Ammon's horn (tissue), 1 donor: ENCODE results near the gene RXRB.

Experiments used
- DNase-seq: peaks from one replicate; pipeline ENCODE4 v3.0.0-alpha.2; 2016; ENCODE audit warnings: low spot score

Gene RXRB

DNA sequence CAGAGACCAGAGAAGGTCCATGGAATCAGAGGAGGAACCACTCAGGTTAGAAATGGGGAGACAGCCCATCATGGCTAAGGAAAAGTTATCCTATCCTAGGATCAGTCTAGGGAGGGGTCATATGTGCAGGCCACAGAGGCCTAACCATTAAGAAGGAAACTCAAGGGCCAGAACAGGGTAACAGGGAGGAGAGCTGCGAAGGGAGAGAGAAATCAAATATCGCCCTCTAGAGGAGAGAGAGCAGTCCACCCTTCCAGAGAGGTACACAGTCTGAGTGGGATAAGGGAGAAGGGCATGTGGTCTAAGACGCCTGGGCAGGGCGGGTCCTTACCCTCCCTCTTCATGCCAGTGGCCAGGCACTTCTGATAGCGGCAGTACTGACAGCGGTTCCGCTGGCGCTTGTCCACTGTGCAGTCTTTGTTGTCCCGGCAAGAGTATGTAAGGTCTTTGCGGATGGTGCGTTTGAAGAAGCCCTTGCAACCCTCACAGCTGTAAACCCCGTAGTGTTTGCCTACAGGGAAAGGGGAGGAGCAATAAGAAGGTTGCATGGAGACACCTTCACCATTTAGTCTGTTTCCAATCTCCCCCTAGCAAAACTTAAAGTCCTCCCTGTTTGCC, 2.9 kb downstream of the RXRB start:
- DNase-seq, result peak; percentile 79

DNA sequence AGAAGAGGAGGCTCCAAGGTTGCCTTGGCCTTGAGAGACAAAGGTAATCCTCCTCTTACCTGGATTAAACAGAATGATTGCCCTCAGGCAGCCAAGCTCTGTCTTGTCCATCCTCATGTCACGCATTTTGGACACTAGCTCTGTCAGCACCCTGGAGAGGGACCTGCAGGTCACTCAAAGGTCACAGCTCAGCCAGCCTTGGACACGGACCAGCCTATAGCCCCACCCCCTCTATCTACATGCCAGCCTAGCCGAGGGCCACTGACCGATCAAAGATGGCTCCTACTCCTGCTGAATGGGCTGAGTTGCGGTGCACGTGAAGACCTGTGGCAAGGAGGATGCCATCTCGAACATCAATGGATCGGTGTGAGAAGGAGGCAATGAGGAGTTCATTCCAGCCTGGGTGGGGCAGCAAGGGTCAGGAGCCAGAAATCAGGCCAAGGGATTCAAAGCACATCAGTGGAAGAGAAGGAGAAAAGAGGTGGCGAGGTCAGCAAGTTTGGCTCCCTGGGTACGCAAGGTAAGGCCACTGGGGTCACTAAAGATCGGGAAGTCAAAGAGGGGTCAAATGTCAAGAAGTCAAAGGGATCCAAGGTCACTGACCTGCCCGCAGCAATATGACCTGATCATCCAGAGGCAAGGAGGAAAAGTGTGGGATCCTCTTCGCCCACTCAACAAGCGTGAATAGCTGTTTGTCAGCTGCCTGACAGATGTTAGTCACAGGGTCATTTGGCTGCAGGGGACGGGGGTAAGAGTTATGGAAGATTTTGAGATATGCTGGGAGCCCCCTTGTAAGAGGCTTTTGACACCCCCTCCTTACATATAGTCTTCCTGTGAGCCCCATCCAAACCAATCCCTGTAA, 4.9 kb downstream of the RXRB start:
- DNase-seq, result no peak

DNA sequence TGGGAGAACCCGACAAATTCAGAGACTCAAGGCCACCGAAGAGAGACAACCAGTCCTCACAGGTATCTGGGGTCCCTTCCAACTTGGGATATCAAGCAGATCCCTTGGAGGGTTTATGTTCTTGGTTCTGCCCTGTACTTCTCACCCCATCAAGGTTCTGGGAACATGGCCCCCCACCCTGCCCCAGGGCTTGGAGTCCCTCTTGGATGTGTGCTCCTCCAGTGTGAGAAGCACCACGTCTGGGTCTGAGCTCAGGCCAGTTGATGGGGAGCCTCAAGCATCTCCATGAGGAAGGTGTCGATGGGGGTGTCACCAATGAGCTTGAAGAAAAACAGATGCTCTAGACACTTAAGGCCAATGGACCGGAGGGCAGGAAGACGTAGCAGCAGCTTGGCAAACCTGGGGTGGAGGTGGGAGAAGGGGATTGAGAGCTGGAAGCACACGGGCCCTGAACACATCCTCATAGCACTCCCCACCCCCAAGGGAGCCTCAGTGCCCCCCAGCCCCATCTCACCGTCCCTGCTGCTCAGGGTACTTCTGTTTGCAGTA, 6.0 kb downstream of the RXRB start:
- no peak for DNase-seq

DNA sequence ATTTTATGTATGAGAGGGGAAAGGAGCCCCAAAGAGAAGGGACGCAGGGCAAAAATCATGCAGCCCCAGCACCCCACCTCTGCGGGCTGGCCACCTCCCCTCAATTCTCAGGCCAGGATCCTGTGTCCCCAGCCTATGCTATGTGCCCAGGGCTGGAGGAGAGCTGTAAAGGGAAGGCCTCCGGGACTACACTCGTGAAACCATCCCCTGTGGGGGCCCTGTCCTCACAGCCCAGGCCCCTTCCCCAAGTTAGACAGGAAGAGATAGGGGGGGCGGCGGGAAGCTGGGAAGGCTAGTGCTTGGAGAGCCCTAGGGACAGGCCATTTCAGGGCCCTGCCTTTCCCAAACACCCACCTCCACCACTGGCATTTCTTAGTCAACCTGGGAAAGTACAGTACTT, 6.8 kb downstream of the RXRB start:
- DNase-seq, result no peak

DNA sequence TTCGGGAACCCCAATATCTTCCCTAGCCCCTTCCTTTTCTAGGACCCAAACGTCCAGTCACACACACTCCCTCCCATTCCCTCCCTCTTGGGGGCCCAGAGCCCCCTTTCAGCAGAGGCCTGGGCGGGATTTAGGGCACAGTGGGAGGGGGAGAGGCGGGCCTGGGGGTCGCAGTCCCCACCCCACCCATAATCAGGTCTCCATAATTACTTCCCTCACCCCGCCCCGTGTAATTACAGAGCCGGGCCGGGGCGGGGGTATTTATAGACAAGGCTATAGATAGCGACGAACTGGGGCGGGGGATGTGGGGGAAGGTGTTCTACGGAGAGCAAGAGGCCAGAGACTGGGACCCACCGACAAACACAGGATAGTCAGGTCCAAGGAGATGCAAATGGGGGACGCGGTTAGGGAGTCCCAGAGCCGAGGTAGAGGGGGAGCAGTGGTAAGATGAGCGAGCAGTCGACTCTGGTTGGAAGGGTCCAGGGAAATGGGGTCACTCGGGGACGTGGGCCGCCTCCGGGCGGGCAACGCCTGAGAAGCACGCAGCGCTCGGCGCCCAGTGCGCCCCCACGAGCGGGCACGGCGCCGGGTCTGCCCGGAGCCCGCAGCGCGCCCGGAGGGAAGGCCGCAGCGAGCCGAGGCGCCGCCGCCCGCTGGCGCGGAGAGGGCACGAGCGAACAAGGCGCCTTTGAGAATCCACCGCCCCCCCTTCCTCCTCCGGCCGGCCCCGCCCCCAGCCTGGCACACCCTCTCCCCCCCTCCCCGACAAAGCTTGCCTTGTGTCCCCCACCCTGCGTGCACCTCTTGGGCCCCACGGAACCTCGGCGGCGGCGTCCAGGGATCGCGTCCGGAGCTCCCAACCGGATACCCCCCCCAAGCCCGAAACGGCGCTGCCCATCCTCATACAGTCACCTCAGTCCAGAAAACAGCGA, 7.5 kb downstream of the RXRB start:
- peak; percentile 83 for DNase-seq

DNA sequence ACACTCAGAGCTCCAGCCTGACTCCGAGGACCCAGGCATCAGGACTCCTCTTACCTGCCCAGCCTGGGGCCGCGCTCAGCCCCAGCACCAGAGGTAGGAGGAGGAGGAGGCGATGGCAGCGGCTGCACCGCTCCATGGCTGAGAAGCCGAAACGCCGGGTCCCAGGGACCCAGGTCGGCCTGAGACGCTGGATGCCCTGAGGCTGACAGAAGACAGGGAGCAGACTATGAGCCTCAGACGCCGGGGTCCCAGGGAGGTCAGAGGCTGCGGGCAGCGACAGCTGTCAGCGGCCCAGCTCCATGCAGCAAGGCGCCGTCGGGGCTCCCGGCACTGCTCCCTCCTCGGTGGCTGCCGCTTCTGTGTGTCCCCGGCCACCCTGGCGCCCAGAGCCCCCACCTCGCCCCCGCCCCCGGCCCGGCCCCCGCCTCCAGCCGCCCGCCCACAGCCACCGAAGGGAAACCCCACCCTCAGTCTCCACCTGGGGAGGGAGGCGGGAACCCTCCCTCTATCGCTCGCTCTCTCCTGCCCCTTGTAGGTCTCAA, 8.3 kb downstream of the RXRB start, which contains the start of gene COL11A2:
Gene COL11A2, minus strand, starts transcription at position 363 of the 542 bp plus-strand sequence. Its CDS starts 227 bp downstream, at position 136.
- no peak for DNase-seq

DNA sequence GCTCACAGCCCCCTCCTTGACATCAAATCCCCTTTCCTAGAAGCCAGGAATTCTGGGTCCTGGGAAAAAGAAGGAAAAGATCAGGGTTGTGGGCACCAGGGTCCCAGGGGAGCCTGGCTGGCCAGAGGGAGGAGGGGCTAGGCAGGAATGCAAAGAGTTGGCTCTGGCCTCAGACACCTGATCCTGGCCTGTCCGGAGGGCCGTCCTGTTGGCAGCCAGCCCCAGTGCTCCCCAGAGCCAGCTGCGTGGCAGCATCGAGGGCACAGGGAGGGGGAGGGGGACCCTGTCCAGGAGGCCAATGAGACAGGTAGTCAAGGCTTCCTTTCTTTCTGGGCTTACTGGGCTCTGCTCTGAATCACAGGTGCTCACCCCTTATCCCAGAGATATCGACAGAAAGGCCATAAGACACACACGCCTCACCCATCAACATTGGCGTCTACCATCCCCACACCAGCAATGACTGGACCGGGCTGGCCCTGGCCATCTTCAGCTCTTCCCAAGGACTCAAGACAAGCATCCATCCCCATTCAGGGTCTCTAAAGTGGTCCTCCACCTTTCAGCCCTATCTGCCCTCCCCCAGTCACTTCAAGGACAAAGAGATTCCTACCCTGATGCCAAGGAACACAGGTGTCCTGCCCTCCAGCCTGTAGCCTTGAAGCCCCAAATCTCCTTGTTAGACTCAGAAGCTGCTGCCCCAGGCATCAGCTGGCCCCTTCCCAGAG, 8.9 kb downstream of the RXRB start:
- DNase-seq, result no peak

DNA sequence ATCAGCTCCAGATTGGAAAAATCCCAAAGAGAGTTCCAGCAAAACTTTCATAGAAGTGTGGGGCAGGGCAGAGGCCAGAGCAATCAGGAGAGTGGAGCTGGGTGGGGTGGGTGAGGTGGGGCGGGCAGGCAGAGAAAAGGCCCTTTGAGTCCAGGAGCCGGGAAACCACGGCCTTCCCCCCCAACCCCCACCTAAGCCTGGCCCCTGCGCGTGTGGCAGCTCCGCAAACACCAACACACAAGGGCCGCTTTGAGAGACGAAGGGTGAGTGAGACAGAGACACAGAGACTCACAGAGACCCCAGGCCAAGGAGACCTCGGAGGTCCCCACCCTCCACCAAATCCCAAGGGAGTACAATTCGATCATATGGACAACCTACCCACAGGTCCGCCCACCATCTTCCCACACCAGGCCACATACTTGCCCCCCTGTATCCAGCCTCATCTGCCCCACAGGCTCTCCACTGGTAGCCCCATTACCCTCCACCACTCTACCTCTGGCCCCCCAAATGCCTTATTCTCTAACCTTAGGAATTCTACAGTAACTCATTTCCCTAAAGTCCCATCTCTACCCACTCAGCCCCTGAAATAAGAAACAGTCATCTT, 9.9 kb downstream of the RXRB start:
- DNase-seq, result no peak

DNA sequence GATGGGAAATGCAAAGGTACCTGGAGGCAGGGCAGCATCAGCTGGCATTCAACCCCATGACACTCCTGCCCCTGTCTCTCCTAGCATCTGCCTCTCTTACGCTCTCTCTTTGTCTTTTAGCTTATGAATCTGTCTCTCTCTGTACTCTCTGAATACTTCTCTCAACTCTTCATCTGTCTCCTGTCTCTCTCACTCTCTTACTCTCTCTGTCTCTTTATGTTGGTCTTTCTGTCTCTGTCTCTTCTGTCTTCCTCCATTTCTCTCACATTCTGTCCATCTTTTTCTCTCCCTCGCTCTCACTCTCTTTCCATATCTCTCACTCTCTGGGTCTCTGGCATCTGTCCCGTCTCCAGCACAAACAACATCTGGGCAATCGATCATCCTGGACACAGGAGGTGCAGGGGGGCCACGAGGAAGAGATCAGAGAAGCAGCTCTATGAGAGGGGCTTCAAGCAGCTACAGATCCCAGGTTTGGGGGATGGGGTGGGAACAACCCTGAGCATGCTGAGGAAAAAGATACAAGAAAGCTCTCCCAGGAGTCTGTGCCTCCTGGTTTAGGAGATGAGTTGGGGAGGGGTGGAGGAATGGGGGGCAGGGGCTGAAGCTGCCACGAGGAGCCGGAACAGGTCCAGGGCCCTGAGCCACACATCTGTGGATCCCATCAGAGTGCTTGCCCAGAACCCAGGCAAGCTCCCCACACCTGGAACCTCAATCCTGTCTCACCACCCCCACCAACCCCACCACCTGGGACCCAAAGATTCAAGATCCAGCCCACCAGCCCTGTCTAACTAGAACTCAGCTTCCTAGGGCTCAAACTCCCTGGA, 10.6 kb downstream of the RXRB start:
- no peak for DNase-seq

DNA sequence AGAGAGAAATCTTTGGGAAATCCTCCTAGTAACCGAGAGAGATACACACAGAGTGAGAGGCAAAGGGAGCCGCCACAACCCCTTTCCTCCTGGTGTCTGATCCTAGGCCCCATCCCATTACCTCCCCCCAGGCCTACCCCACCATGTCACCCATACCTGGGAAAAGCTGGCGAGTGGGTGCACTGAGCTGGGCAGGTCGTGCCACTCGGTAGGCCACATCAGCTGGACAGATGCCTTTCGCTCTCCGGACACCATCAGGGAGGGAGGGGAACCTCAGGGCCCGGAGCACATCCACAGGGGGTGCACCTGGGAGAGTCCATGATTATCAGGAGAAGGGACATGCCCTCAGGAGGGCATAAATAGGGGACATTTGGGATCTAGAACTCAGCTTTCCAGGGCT, 11.3 kb downstream of the RXRB start:
- DNase-seq, result no peak

DNA sequence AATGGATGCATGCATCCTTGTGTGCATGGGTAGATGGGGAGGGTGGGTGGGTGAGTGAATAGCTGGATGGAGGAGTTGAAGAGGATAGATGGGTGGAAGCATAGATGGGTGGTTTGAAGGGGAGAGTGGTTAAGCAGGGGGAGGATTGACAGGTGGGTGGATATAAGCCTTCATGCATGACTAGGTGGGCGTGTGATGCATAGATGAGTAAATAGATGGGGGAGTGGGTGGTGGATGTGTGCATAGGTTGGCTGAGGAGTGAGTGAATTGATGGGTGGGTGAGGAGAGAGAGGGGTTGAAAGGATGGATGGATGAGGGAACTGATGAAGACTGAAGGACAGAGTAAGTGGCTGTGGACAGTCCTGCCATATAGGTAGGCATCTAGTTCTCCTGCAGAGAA, 12.7 kb downstream of the RXRB start:
- no peak for DNase-seq

DNA sequence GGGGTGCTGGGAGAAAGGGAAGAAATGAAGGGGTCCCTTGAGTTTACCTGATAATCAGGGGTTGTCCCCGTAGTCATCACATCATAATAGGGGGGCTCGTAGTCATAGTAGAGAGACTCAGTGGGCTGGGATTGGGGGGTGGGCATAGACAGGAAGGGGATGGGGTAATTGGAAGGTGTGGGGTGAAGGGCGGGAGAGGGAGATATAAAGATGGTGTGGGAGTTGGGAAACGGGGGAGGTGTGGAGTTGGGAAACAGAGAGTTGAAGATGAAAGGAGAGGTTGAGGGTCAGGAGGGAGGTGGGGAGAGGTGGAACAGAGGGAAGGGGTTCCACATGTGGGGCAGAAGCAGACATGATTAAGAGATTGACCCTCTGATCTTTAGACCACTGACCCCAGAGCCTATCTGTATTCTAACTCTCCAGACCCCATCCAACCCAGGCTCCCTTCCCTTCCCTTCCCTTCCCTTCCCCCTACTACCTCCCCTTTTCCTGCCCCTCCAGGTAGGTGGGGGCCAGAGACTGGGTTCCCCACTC, 14.7 kb downstream of the RXRB start:
- no peak for DNase-seq

DNA sequence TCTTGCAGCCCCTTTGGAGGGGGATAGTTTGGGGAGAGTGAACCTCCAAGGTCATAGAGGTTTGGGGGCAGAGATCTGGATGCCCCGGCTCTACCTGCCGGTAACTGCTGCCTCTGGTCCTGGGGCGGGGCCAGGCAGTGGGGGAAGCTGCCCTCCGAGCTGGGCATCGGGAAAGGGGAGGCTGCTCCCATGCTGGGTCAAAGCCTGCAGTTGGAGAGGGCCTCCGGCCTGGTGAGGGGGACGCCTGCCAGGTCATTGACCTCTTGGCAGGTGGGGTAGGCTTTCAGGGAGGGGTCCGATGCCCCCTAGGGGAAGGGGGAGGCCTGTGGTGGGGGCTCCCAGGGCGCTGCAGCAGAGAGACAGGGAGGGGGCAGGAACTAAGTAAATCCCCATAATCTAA, 15.3 kb downstream of the RXRB start:
- DNase-seq, result no peak

DNA sequence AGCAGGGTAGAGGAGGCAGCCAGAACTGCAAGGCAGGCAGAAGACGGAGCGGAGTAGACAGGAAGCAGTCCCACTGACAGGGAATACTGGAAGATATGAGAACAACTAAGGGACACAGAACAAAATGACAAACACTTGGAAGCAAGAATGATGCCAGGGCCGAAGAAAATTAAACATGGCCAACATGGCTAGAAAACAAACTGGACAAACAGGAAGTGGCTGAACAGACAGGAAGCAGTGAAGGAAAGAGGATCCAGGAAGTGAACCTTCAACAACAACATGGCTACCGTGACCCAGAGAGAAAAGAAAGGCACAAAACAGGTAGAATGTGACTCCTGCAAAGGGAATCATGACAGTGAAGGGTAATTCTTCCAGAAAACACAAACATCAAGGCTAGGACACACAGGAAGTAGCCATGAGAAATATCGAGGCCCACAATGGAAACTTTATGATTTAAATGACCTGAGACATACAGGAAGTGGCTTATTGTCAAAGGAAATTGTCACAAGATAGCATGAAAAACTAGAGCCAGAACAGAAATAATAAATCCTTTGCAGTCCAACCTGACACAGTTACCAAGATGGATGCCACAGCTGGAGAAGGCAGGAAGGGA, 17.3 kb downstream of the RXRB start:
- no peak for DNase-seq

DNA sequence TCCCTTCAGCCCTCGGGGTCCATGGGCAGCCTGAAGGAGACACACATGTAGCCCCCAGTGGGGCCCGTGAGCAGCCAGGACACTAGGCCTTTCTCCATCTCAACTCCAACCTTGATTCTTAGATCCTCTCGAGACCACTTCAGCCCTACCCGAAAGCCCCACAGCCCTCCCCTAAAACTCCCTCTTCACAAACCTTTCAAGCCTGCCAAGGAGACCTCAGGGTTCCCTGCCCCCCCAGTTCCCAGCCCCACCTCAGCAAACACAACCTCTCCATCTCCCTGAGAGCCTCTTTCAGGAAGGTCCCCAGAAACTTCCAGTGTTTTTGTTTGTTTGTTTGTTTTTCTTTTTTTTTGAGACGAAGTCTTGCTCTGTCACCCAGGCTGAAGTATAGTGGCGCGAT, 19.3 kb downstream of the RXRB start:
- no peak for DNase-seq

DNA sequence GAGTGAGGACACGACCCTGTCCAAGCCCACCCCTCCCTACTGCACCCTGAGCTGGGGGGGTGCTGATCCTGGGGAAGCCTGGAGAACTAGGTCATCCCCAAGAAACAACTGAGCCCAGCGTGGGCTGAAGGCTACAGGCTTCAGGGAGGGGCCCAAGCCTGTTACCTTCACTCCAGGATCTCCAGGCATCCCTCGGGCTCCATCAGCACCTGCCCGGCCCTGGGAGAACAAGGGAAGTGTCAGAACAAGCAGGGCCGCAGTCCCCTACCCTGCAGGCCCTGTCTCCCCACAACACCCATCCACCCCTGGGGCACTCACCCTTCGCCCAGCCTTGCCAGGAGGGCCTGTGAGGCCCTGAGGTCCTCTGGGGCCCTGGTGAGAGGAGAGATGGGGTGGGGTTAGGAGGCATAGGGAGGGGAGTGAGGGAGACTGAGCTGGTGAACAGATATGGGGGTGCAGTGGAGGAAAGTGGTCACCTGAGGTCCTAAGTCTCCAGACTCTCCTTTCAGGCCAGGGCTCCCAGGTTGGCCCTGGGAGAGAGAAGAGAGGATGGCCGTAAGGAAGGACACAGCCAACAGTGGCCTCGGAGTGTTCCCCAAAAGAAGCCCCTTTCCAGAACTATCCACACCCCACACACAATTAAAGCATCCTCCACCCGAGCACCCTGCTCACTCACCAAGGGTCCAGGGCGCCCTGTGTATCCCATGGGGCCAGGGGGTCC, 21.6 kb downstream of the RXRB start:
- DNase-seq, result no peak

DNA sequence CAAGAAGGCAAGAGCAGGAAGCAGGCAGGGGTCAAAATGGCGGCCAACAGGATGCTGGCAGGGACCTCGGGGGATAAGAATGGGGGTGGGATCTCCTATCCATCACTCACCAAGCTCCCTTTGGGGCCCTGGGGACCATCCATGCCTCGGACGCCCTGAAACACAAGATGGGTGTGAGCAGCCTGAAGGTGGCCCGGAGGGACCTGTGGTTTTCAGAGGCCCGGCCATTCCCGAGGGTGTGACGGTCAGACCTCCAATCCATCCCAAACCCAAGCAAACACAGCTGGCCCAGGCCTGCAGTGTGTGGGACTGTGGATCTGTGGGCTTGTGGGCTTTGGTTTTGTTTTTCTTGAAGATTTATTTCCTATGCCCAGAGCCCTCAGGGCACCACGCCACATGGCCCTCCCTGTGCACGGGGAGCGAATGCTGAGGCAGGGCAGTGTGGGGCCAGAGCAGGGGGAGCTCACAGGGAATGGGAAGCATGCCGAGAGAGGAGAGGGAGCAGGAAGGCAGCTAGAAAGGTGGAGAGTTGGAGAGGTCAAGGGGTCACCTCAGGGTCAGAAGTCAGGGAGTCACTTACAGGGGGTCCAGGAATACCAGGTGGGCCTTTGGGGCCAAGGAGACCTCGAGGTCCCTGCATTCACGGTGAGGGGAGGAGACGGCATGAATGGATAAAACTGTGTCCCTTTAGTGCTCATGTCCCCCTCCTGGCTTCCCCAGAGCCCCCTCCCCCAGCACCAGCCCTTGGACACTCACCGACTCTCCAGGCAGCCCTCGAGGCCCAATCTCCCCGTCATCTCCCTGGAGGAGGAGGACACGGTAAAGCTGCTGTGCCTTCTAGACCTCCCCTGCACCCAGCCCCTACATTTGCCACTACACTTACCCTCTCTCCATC, 22.7 kb downstream of the RXRB start:
- DNase-seq, result no peak
